ENCODE results near the gene DCLK1. TPM values are rescaled to one million over a fixed set of nuclear protein-coding genes. Genes with fewer than 3 reads are reported as not detected.

Gene DCLK1
- total and polyA plus RNA-seq, 4 donors = 0.04 to 0.56 (median 0.20) TPM

DNA sequence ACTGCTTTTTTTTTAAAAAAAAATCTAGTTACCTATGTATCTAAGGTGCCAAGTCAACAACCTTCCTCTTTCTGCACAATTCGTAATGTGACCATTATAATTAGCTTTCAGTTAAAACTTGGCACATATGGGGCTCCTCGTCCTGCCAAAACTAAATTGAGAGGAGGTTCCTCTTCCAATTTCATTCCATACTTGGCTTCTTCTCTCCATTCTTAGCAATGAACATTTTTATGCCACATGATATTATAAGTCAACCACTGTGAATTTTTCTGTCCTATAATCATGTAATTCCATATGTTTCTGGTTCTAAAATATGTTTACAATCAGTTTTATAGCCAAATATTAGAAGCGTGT lies 177.0 kb downstream of the DCLK1 start:
- Histone ChIP-seq H3K9ac (ENCODE audit: low read depth in 1 of 2, low read length in 2 of 2) (no peak overlapping the region), H3K4me1 (ENCODE audit: control insufficient read depth in 4 of 4, insufficient read depth in 4 of 4, low read length in 3 of 4) (no peaks in the 10 kb centered on the region), H3K27me3 (ENCODE audit: control insufficient read depth in 4 of 4, insufficient read depth in 4 of 4, low read length in 3 of 4) (no peaks in the 10 kb centered on the region), H3K27ac (ENCODE audit: low read depth in 1 of 2, low read length in 2 of 2) (no peak overlapping the region), H3K36me3 (ENCODE audit: control insufficient read depth in 4 of 4, insufficient read depth in 3 of 4, low read depth in 1 of 4, low read length in 3 of 4) (no peaks in the 10 kb centered on the region), H3K4me3 (ENCODE audit: low read depth in 1 of 3, low read length in 3 of 3) (no peak overlapping the region), H3K9me3 (ENCODE audit: control insufficient read depth in 4 of 4, low read length in 3 of 4) (no peaks in the 10 kb centered on the region)
- DNase-seq (ENCODE audit: low spot score) = no peak
- TF ChIP-seq RAD21 (IDR thresholded peaks at IDR 0.05) = no peak
- TF ChIP-seq, protein P1, sequence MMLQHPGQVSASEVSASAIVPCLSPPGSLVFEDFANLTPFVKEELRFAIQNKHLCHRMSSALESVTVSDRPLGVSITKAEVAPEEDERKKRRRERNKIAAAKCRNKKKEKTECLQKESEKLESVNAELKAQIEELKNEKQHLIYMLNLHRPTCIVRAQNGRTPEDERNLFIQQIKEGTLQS (IDR thresholded peaks at IDR 0.05) = no peak
- no peak for TF ChIP-seq RXRA (IDR thresholded peaks at IDR 0.05)
- no peak for TF ChIP-seq GABPA (IDR thresholded peaks at IDR 0.05 in 1 of 2, conservative IDR thresholded peaks at IDR 0.05 in 1 of 2)
- TF ChIP-seq, protein P2, sequence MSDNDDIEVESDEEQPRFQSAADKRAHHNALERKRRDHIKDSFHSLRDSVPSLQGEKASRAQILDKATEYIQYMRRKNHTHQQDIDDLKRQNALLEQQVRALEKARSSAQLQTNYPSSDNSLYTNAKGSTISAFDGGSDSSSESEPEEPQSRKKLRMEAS (IDR thresholded peaks at IDR 0.05) = no peak
- no peak for TF ChIP-seq TAF1 (conservative IDR thresholded peaks at IDR 0.05)
- no peak for TF ChIP-seq JUND (IDR thresholded peaks at IDR 0.05)
- no peak for TF ChIP-seq HNF4A (conservative IDR thresholded peaks at IDR 0.05)
- no peak for TF ChIP-seq EGR1 (IDR thresholded peaks at IDR 0.05; ENCODE audit: low read depth in 2 of 2)
- TF ChIP-seq SP1 (IDR thresholded peaks at IDR 0.05) = no peak
- TF ChIP-seq, protein P3, sequence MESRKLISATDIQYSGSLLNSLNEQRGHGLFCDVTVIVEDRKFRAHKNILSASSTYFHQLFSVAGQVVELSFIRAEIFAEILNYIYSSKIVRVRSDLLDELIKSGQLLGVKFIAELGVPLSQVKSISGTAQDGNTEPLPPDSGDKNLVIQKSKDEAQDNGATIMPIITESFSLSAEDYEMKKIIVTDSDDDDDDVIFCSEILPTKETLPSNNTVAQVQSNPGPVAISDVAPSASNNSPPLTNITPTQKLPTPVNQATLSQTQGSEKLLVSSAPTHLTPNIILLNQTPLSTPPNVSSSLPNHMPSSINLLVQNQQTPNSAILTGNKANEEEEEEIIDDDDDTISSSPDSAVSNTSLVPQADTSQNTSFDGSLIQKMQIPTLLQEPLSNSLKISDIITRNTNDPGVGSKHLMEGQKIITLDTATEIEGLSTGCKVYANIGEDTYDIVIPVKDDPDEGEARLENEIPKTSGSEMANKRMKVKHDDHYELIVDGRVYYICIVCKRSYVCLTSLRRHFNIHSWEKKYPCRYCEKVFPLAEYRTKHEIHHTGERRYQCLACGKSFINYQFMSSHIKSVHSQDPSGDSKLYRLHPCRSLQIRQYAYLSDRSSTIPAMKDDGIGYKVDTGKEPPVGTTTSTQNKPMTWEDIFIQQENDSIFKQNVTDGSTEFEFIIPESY (IDR thresholded peaks at IDR 0.05) = no peak
- TF ChIP-seq FOXA1 (IDR thresholded peaks at IDR 0.05) = no peak
- no peak for TF ChIP-seq HNF4G (IDR thresholded peaks at IDR 0.05)
- TF ChIP-seq, protein P4, sequence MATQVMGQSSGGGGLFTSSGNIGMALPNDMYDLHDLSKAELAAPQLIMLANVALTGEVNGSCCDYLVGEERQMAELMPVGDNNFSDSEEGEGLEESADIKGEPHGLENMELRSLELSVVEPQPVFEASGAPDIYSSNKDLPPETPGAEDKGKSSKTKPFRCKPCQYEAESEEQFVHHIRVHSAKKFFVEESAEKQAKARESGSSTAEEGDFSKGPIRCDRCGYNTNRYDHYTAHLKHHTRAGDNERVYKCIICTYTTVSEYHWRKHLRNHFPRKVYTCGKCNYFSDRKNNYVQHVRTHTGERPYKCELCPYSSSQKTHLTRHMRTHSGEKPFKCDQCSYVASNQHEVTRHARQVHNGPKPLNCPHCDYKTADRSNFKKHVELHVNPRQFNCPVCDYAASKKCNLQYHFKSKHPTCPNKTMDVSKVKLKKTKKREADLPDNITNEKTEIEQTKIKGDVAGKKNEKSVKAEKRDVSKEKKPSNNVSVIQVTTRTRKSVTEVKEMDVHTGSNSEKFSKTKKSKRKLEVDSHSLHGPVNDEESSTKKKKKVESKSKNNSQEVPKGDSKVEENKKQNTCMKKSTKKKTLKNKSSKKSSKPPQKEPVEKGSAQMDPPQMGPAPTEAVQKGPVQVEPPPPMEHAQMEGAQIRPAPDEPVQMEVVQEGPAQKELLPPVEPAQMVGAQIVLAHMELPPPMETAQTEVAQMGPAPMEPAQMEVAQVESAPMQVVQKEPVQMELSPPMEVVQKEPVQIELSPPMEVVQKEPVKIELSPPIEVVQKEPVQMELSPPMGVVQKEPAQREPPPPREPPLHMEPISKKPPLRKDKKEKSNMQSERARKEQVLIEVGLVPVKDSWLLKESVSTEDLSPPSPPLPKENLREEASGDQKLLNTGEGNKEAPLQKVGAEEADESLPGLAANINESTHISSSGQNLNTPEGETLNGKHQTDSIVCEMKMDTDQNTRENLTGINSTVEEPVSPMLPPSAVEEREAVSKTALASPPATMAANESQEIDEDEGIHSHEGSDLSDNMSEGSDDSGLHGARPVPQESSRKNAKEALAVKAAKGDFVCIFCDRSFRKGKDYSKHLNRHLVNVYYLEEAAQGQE (IDR thresholded peaks at IDR 0.05) = no peak
- TF ChIP-seq NR2F2 (IDR thresholded peaks at IDR 0.05) = no peak
- TF ChIP-seq YY1 (IDR thresholded peaks at IDR 0.05) = no peak
- TF ChIP-seq, protein P5, sequence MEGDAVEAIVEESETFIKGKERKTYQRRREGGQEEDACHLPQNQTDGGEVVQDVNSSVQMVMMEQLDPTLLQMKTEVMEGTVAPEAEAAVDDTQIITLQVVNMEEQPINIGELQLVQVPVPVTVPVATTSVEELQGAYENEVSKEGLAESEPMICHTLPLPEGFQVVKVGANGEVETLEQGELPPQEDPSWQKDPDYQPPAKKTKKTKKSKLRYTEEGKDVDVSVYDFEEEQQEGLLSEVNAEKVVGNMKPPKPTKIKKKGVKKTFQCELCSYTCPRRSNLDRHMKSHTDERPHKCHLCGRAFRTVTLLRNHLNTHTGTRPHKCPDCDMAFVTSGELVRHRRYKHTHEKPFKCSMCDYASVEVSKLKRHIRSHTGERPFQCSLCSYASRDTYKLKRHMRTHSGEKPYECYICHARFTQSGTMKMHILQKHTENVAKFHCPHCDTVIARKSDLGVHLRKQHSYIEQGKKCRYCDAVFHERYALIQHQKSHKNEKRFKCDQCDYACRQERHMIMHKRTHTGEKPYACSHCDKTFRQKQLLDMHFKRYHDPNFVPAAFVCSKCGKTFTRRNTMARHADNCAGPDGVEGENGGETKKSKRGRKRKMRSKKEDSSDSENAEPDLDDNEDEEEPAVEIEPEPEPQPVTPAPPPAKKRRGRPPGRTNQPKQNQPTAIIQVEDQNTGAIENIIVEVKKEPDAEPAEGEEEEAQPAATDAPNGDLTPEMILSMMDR (IDR thresholded peaks at IDR 0.05; ENCODE audit: low read depth, low read length, missing input control) = no peak
- no peak for TF ChIP-seq FOXA2 (IDR thresholded peaks at IDR 0.05)
- 48% methylated on average over 3 of the region's 3 CpGs for WGBS
